Measurements from ENCODE around the gene LMO7.

Gene LMO7

DNA sequence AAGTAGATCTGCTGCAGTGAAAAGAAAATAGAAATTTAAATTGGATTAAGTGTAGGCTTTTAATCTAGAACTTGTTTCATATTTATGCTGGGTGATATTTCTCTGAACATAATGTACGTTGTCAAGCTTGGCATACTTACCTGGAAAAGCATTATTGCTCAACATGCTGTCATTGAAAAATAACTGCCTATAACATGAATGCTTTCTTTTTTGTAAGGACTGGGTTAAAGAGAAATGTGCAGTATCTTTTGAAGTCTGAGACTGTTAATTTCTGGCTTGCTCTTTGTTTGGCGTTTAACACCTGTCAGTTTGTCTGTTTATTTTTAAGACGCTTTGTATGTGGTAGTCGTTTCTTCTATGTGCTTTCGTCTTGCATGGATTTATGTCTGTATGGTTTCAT is 175.2 kb downstream of the LMO7 start:
- no peak for DNase-seq

DNA sequence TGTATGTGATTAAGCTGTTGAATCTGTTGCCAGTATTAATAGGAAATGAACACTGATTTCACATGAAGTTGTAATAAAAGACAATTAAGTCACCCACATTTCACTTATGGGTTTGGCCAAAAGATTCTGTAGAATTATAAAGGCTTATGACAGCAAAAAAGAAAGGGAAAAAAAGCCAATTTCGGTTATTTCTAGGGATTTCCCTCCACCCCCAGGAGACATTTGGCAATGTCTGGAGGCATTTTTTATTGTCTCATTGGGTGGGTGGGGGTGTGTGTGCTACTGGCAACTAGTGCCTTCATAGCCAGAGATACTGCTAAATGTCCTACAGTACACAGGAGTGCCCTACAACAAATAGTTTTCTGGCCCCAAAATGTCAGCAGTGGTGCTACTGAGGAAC is 175.7 kb downstream of the LMO7 start:
- DNase-seq: no peak

DNA sequence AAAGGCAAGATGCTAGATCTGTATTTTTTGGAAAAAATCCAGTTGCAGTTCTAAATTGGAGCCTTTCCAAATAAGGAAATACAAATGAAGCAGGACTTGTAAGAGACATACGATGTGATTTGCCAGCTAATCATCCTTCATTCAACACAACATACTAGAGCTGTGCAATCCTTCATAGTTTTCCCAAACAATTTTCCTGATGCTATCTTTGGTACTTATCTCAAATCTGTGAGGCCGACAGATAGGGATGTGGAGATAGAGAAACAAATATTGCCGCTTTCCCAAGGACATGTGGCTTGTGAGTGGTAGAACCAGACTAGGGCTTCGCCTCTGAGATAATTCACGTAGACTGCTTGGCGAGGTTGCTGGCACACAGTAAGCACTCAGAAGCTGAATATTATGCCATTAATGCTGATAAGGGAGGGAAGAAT is 176.6 kb downstream of the LMO7 start:
- DNase-seq: no peak

DNA sequence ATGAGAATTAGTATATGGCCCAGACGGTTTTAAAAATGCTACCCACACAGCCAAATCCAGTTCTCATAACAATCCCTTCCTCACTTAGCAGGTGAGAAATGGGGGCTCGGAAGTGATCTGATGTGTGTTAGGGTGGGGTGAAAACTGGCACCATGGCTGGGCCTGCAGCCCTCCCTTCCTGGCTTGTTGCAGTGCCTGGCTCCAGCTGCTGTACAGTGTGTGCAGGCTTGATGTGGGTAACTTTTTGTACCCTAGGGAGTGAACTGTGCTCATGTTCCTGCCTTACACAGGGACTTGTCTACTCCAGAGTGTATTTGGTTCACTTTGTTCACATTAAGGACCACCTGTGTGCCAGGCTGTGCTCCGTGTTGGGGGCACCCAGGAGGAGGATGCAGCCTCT is 177.2 kb downstream of the LMO7 start:
- no peak for DNase-seq

DNA sequence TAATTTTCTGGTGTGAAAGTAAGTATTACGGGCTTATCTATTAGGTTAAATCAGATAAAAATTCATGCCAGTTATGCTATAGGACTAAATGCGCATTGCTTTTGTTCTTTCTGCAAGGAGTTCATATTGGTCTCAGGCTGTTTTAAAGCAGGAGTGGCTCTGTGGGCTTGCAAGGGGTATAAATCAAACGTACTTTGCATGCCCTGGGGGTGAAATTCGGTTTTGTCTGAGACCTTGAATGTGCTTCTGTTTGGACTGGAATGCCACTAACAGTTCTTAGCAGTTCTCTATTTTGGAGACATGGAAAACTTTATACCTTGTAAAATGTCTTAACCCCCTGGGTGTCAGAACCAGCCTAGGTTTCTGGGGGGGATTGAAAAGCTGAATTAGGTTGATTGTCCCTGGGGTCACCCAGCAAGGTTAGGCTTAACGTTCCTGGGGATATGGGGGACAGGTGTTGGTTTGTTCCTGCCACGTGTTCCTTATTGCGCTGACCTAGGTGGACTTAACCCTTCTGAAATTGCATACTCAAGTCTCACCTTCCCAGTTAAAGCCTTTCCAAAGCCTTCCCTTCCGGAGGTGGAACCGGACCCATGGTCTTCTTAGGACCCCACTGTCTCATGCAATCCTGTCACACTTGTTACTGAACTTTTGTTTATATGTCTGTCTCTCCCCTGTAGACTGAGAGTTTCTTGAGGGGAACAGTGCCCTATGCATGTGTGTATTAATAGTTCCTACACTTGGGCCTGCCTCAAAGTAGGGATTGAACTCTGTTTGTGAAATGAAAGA is 182.2 kb downstream of the LMO7 start:
- no peak for DNase-seq

DNA sequence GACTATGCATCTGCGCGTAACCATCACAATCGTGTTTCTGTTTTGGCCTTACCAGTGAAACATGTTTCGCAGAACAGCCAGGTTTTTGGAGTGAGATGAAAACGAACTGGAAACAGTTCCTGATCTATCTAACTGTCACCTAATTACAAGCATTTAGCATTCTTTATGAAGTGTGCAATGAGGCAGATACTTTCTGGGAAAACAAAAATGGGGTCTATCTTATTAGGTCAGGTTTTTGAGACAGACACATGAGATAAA is 182.8 kb downstream of the LMO7 start:
- DNase-seq: no peak

DNA sequence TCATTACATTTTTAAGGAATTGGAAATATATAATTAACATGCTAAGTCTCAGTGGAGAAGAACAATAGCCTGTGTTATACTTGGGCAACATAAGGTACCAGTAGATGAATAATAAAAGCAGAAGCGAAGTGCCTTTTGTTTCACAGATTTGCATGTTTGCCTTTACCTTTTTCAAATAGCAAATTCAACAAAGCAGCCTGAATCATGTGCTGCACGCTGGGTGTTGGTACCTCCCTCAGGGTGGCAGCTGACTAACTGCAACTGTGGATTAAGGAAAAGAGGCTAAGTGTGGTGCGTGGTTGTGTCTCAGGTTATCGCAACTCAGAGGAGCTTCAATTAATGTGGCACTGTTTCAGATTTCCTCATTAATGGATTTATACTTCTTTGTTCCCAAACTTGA is 189.0 kb downstream of the LMO7 start:
- no peak for DNase-seq

DNA sequence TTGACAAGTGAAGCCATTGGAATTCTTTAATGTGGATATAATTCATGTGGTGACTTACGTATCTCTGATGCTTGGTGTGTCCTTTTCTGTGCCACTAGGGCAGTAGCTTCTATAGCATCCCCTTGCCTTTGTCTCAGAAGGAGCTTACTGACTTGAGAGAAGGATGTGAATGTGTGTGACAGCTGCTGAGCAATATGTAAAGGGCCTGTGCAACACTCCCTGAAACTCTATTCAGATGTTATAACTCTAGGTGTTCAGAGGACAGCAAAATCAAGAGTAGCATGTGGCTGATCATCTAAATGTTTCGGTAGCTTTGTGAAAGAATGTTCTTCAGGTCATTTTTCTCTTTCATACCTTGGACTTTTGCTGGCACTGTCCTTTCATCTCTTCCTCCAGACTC is 189.5 kb downstream of the LMO7 start:
- DNase-seq: no peak

DNA sequence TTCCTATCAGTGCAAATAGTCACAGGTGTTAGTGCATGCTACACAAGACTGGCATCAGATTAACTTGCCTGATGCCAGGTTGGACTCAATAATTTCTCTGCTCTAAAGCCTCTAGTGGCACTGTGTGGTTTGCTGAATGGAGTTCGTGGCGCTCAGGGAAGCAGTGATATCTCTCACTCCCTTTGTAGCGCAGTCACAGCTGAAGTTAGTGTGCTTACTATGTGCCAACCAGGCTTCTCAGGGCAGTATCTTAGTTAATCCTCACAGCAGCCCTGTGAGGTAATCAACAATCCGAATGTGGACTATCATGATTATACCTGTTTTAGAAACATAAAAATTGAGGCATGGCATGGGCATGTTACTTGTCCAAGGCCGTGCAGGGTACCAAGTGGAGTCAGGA is 190.3 kb downstream of the LMO7 start:
- no peak for DNase-seq

DNA sequence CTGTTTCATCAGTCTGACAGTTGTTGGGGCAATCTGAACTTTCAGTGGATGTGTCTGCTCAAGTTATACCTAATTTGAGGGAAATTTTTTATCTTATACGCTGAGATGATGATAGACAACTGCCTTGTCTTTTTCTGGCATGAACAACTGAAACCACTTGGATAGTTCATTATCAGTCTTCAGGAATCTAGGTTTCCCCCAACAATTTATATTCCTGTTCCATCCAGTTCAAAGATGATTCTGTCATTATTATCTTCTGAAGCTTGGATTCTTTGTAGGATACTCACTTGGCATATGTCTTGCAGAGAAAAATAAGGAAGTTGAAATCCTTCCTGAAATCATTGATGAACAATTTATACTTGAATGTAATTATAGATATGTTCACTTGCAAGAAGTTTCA is 193.7 kb downstream of the LMO7 start:
- no peak for DNase-seq

DNA sequence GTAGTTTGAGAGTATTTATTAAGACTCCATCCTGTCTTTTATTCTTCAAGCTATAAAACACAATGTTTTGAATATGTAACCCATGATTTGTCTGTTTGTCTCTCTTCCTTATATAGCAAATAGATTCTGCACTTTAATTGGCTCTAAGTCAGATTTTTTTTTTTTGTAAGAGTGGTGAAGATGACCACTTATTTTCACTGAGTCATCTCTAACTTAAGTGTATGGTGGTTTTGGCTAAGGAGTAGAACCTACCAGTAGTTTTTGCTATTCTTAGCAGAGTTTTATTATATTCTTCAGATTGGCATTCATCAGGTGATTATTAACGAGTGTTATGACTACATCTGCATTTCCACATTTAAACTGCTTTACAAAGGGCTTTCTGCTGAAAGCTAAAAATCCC is 194.7 kb downstream of the LMO7 start:
- DNase-seq: peak; percentile 1

DNA sequence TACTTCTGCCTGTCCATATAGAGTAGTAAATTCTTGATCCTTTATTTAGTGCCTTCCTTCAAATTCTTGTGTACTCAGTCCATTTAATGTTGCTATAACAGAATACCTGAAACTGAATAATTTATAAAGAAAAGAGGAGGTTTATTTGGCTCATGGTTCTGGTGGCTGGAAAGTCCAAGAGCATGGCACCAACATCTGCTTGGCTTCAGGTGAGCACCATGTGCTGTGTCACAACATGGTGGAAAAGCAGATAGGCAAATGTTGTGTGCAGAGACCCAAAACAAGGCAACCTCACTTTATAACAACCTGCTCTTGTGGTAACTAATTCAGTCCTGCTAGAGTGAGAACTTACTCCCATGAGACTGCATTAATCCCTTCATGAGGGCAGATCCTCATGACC is 195.3 kb downstream of the LMO7 start:
- no peak for DNase-seq

DNA sequence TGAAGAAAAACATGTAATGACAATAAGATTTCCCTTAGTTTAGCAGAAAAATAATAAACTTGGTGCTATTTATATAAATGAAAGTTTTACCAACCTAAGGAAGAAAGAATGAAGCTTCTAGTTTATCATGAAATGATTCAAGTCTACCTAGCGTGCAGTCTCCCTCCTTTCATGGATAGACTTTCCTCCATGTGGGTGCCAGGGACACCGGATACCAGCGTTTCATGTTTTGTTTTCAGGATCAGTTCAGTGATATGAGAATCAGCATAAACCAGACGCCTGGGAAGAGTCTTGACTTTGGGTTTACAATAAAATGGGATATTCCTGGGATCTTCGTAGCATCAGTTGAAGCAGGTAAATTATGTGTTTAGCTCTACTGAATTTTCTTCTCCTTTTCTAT is 196.7 kb downstream of the LMO7 start:
- no peak for DNase-seq

DNA sequence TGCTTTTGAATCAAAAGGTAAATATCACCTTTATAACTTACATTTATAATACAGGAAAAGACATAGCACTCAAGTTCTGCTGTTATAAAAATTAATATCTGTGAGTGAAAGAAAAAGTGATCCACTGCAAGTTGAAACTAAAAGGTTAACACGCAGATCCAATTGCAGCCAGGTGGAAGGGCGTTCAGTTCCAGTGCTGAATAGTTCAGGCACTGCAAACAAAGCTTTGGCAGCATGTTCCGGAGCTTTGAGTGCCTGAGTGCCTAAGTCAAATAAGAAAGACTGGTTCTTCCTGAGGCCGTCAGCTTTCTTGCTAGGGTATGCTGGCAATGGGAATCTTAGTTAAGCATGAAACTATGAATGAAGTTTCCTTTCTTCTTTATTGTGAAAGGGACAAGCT is 200.3 kb downstream of the LMO7 start:
- no peak for DNase-seq

DNA sequence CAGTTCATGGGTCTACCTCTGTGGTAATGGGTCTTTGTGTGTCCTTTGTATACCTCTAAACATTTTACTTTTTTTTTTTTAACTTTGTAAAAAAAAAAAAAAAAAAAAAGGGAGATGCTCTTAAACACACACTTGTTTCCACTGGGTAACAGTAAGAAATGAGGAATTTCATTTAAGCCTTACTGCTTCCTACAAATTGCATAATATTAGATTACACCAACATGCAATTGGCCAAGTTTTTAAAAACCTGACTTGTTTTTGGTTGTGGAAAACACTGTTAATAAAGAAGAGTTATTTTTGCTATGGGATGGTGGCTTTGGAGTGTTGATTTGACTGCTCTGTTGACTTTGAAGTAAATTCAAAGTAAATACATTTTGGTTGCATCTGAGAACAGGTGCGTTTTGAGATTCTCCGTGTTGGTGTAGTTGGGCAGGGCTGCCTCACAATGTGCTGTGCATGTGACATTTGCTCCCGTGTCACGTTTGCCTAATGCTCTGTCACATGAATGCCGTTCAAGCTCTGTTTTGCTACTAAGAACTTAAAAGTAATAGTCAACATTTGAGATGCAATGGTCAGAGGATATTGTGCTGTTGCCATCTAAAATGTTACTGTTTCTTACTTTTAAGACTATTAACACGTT is 202.4 kb downstream of the LMO7 start:
- DNase-seq: no peak

DNA sequence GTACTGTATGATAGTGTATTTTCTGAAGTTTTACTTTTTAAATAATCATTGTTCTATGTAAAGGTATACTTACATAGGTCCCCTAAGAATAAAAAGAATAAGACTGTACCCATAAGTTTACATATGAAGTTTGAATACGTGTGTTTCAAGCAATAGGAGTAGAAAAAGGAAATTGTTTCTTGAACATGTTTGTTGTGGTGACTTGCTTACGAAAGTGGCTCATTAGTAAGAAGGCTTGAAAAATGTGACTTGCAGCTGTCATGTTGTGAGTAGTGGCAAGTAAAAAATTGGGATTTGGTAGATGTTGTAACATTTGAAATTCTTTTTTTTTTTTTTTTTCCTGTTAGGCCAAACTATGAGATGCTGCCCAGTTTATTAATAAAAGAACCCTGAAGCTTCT is 203.3 kb downstream of the LMO7 start:
- no peak for DNase-seq

DNA sequence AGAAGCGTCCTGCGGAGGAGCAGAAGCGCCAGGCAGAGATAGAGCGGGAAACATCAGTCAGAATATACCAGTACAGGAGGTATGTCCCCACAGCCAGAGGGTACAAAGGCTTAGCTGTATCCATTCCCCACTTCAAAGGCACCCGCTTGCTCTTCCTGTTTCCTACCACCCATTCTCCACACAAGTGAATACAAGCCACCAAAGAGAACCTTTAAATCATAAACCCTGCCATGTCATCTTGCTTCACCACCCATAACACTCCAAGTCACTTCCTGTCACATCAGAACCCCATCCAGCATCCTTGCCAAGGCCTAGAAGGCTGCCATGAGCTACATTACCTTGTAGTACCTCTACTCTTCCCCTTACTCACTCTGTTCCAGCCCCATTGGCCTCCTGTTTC is 205.8 kb downstream of the LMO7 start:
- DNase-seq: no peak

DNA sequence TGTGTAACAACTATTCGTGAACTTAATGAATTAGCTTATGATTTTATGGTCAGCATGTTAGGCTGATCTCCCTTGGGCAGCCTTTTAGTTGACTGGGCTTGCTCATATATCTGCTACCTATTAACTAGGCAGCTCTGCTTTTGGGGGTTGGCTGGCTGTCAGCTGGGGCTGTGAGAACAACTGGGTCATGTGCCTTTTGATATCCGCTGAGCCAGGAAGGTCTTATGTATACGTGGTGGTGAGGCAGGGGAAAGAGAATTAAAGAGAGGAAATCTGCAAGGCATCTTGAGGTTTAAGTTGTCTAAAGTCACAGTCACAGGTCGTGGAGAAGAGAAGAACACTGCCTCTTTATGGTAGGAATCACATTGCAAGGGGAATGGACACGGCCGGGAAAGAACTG is 206.9 kb downstream of the LMO7 start:
- no peak for DNase-seq

DNA sequence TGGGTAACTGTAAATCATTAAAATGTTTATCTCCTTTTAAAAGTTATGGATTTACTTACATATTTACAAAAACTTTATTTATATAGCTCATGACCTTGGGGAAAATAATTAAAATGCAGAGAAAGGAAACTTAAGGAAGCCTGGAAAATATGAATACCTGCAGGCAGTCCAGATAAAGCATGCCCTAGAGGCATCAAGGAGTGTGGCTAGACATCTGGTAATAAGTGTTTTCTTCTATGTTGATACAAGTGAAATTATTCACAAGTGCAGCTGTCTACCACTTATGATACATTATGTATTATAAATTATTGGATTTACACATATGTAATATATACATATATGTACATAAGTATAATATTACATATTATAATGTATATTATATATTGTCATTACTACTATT is 207.9 kb downstream of the LMO7 start:
- DNase-seq: no peak

DNA sequence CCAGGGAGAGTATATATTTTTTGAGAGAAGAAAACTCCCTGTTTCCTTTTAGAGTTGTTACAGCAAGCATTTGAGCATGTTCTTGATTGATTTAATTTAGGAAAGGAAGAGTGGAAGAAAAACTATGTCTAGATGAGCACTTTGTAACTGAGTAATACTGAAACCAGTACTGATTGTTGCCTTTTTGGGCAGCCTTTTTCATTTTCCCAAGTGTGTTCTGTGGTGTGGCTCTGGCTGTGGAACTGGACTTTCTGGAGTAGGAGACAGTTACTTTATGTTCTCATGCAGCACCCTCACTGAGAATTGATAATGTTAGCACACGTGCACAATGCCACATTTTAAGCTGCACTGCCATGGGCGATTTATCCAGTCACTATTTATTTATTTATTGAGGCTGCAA is 211.5 kb downstream of the LMO7 start:
- no peak for DNase-seq

DNA sequence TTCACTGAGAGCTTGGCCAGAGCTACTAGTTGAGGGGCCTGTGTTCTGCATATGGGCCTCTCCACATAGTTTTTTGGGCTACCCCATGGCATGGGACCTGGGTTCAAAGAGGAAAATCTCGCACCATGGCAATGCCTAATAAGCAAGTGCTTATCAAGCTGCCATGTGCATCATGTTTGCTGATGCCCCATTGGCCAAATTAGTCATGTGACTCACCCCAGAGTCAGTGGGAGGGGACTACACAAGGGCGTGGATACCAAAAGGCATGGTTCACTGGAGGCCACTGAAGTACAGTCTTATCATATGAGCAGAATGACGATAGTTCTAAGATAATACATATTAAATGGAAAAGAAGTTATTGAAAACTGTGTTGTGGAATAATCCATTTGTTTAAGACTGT is 214.8 kb downstream of the LMO7 start:
- DNase-seq: no peak

DNA sequence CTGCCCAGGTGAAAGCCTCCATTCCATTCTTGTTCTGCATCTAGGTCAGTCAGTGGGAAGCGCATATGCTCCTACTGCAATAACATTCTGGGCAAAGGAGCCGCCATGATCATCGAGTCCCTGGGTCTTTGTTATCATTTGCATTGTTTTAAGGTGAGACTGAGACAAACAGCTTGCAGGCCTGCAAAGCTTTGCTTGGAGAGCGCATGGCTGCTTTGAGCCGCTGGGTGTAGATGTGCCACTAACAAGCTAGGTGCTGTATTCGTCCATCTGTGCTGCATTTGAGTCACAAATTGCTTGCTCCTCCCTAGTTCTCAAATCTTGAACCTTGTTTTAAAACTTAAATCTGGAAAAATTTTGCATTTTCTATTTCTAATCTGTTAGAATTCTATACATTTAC is 219.1 kb downstream of the LMO7 start:
- no peak for DNase-seq

DNA sequence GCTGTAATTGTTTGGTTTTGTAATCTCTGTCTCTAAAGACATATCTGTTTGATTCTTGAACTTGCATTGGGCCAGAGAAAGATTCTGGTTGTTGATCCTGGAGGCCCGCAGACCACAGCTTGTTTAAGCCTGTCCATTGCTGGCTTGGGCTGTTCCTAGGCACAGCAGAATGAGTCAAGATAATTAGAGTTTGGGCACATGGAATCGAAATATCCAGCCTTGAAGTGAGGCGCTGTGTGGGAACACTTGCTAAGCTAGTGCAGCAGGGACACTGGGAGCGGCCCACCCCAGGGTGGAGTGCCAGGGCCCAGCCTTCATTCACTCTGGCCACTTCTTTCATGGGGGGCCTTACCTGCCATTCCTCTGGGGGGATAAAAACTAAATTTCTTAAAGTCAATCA is 219.7 kb downstream of the LMO7 start:
- DNase-seq: no peak

DNA sequence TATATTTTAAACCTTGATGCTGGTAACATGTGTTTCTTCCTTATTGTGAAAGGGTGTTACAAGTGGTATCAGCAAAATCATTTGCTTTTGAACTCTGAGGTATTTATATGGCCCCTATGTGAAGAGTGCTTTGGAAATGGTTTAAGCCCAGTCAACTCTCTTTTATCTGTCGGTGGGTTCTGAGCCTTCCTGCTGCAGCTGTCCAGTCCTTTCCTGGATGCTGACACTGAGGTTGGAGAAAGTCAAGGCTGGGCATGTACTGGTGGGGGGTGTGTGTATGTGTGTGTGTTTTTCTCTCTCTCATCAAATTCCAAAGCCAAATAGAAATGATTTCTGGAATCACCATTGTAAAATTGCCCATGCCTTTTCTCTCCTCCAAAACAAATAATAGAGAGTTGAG is 221.2 kb downstream of the LMO7 start:
- DNase-seq: no peak

DNA sequence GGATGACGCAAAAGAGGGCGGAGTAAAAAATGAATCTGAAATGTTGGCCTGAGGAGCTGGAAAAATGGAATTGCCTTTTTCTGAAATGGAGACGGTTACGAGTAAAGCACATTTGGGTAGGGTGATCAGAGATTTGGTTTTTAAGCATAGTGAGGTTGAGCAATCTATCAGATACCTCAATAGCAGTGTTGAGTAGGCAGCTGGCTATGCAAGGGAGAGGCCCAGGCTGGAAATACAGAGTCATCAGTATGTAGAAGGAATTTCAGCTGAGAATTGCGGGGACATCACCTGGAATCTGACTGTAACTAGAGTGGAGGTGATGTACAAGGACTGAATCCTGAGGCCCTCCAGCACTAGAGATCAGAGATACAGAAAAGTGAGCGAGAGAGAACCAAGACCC is 224.8 kb downstream of the LMO7 start:
- no peak for DNase-seq
